Subcutaneous adipose tissue (tissue), 4 donors: ENCODE measurements around the gene WIPI1. TPM values are rescaled to one million over a fixed set of nuclear protein-coding genes. Genes with fewer than 3 reads are reported as not detected.

ENCODE experiments used
- CTCF ChIP-seq: fragments of 450-650 bp; IDR thresholded peaks from one replicate; pipeline ENCODE4 v1.5.1; 2016; ENCODE audit warnings: low read depth, mild to moderate bottlenecking, control low read depth, antibody characterized with exemption, moderate library complexity
- total RNA-seq, 4 donors: library from RNA; depleted of rRNA; stranded (reverse); fragments of >200 nt; gene quantifications; one replicate each; pipeline ENCODE4 v1.1.0, GENCODE V29; 2016

Gene WIPI1
- total RNA-seq, 4 donors from 2014 or later, result 59.5 to 83.0 (median 71.2) TPM

GRCh38 chr17:68435361-68435760 lies 21.9 kb downstream of the WIPI1 start:
- TF ChIP-seq CTCF, result no peak

GRCh38 chr17:68433911-68434508 lies 23.3 kb downstream of the WIPI1 start:
- TF ChIP-seq CTCF, result no peak

GRCh38 chr17:68433211-68433610 lies 24.1 kb downstream of the WIPI1 start:
- TF ChIP-seq CTCF, result no peak

- no peak for TF ChIP-seq CTCF
Observed at GRCh38 chr17:68432086-68432864, 25.0 kb downstream of the WIPI1 start.

- no peak for TF ChIP-seq CTCF
Observed at GRCh38 chr17:68431661-68432071, 25.6 kb downstream of the WIPI1 start.

GRCh38 chr17:68431045-68431608 lies 26.2 kb downstream of the WIPI1 start:
- no peak for TF ChIP-seq CTCF

GRCh38 chr17:68429881-68430280 lies 27.4 kb downstream of the WIPI1 start:
- TF ChIP-seq CTCF, result no peak
